ELF-1 (cell line): ENCODE results near the gene FAF1.
A peak's percentile ranks its signal among the peaks of the same experiment; 100 is the strongest.

Source experiments
- DNase-seq: peaks from one replicate; pipeline ENCODE4 v3.0.0-alpha.2; 2016; ENCODE audit warnings: low read depth, low spot score

Gene FAF1

GRCh38 chr1:50702395-50702794, 257.7 kb downstream of the FAF1 start:
- no peak for DNase-seq

GRCh38 chr1:50701706-50702317, 258.3 kb downstream of the FAF1 start:
- DNase-seq = no peak

GRCh38 chr1:50700621-50701020, 259.4 kb downstream of the FAF1 start:
- no peak for DNase-seq

DNA sequence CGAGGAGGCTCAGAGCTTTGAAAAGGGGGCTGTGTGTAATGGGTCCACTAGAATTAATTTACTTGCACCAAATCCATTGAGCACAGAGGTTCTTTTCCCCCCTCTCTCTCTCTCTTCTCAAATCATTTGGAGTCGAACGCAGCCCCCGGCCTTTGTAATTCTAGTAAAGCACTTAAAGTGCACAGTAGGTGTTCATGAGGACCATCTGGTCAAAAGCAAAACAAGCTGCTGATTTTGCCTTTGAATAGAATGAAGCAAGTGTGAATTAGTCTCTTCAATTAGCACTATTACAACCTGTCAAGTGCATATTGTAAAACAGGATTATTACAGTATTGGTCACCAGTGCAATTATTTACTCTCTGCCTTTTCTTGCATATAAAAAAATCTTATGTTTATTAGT, 259.9 kb downstream of the FAF1 start:
- peak; percentile 74 for DNase-seq

DNA sequence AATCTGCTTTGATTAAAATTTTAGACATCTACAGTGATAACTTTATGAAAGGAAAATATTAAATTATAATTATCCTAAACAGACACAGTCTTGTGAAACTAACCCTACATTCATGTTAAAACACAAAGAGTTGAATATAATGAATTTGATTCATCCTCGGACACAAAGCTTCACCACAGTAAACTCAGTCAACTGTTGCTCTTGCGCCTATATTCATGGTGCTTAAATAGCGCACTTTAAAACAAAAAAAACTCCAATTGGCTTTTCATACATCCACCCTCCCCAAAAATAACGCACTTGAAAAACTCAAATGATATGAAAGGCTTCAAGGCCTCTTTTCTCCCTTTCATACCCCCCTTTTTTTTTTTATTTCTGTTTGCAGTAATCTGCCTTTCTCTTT, 260.3 kb downstream of the FAF1 start:
- DNase-seq = no peak

DNA sequence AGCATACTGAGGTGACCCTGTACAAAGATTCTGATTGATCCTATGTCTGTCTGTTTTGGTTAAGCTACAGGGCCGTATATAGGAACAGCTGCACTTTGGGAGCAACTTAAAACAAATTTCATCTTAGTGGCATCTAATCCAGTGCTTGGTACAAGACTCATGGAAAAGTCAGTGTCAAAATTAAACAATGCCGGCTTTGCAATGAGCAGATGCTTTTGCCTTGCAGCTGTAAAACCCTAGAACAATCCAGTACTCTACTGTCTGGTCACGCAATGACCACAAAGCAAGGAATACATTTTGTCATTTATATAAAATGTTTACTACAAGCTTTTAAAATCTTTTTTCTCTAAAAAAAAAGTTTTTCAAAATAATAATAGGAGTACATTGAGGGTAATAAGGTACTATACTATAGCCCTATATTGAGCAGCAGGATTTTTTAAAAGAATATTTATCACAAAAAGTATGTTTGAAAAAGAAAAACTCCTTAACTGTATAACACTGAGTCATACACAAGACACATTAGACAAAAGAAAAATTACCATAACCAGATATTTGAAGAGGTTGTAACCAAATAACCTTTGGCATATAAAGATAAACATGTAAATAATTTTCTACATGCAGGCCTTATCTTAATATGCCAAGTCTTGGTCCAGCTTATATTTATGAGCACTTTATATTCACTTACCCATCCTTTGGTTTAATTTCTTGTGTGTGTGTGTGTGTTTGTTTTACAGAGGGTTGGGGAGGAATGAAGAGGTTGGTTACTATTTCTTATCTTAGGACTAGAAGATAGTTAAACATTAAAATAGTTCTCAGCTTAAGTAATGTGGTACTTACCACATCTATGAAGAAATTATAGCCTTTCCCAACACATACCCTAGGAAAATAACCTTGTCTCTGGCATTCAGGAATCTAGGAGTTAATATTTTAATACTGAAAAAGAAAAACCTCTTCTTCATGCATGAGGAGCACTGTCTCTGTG, 262.3 kb downstream of the FAF1 start:
- no peak for DNase-seq

DNA sequence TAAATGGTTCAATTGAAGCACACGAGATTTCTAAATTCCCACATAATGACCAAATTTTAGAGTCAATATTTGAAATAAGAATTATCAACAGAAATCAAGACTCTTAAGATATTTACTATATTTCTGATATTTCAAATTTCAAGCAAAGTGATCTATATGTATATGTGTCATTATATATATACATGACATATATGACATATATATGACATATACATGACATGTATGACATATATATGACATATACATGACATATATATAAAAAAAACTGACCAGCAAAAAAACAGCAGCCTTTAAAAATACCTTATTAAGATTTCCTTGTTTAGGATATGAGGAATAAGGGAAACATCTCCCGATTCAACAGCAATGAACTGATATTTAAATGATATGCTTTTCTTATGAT, 266.2 kb downstream of the FAF1 start:
- DNase-seq = no peak

DNA sequence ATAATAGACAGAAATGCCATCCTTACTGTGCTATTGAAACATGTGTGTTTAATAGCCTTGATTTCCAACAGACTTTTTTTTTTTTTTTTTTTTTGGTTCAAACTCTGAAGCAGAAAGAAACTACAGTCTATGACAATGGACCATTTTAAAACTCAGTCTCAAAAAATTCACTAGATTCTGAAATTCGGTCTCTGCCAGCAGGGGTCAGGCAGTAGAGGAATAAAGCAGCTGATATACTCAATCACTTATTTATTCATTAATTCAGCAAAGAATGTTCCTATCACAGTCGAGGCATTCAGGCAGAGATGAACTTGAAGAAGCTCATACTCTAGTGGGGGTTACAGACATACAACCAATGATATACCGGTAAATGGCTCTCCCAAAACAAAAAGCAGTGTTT, 275.9 kb downstream of the FAF1 start:
- DNase-seq = no peak

DNA sequence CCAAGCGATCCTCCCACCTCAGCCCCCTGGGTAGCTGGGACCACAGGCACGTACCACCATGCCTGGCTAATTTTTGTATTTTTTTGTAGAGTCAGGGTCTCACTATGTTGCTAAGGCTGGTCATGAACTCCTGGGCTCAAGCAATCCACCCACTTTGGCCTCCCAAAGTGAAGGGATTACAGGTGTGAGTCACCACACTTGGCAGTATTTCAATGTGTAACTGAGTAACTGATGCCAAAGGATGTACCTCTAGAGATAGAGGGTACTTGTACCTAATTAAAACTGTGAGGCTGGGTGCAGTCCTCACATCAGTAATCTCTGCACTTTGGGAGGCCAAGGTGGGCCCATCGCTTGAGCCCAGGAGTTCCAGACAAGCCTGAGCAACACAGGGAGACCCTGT, 278.1 kb downstream of the FAF1 start:
- DNase-seq = no peak

- no peak for DNase-seq
Observed at GRCh38 chr1:50667710-50668356, 292.2 kb downstream of the FAF1 start.

DNA sequence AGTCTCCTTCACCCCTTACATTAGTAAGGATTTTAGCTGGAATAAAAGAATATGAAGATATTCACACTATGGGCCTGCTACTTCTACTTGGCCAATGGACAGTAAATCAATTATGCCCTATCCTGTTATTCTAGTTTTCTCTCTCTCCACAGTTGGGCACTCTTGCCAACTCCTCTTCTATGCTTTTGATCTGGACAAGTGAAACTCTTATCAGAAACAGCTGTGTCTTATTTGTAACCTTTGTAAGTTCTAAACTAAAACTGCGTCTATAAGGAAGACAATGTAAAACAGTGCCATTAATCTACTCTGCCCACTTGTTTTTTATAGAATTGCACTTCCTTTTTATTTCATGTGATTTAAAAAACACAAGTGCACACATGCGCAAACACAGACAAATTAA, 292.8 kb downstream of the FAF1 start:
- no peak for DNase-seq

GRCh38 chr1:50666849-50667248, 293.2 kb downstream of the FAF1 start:
- DNase-seq = no peak

DNA sequence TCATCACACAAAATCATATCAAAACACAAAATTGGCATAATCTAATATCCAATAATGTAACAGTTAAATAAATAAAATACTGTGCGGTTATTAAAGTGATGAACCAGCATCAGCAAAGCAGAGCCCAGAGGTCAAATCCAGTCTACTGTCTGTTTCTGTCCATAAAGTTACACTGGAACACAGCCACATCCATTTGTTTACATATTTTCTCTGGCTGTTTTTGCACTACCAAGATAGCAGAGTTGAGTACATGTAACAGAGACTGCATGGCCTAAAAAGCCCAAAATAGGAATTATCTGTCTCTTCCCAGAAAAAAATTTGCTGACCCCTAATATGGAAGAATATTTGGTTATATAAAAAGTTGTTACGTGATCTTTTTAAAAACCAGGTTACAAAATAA, 294.7 kb downstream of the FAF1 start:
- no peak for DNase-seq

DNA sequence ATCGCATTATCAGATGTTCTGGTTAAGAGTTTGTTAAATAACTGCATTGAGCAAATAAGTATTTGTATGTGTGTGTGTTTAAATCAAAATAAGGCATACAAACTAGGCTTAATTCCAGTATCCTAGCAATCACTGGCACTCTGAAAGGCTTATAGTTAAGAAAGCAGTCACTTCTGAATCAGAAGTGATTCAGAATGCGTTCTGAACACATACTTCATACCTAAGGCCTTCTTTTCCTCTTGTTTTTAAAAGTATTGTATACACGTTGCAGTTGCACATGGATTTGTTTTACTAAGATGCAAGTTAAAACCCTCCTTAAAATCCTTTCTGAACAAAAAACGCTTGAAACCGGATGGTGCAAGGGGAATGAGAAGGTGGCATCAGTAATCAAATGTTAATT, 298.4 kb downstream of the FAF1 start:
- no peak for DNase-seq

DNA sequence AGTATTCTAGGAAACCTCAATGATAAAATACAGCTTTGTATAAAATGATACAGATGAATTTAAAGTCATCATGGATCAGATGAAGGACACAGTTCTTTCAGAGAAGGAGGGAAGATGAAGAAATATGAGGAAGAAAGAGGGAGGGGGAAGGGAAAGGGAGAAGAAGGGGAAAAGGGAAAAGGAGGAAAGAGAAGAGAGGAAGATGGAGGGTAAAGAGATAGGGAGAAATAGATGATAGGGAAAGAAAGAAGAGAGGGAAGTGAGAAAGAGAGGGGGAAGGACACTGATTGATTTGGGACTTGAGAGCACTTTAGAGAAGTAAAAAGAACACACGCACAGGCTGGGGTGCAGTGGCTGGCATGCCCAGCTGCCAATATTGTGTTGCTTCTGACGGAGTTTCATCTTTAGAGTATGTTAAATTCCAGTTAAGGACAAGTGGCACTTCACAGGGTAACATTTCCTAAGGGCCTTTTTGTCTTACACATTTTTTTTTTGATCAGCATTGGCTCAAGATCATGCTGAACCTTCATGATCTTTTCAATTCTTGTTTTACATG, 300.9 kb downstream of the FAF1 start:
- DNase-seq = no peak

- no peak for DNase-seq
Observed at GRCh38 chr1:50658459-50659076, 301.5 kb downstream of the FAF1 start.

- DNase-seq = no peak
Observed at GRCh38 chr1:50656931-50657330, 303.1 kb downstream of the FAF1 start.

GRCh38 chr1:50651476-50652263, 308.4 kb downstream of the FAF1 start:
- DNase-seq = no peak

- no peak for DNase-seq
Observed at GRCh38 chr1:50646526-50646925, 313.5 kb downstream of the FAF1 start.

GRCh38 chr1:50645139-50645538, 314.9 kb downstream of the FAF1 start:
- DNase-seq = no peak
